GM12878 (cell line): ENCODE data around the gene SP1. TPM values are rescaled to one million over a fixed set of nuclear protein-coding genes. Genes with fewer than 3 reads are reported as not detected.
"Not testable (repeated sequence)": the region's sequence is repeated elsewhere in the genome, so short reads cannot be mapped to it uniquely, and the experiment has no call there.

Experiments
- ATAC-seq: fragments of 200-7000 bp; cut with Tn5 transposase; 3 replicates; pipeline ENCODE4 v1.9.1; 2020; ENCODE audit warnings: mild to moderate bottlenecking, moderate library complexity
- BruUV-seq: library from RNA; stranded (reverse); fragments of 400-500 nt; replicated peaks from 2 replicates; lab custom pipeline; 2021; lab: Mats Ljungman, UMichigan
- CTCF ChIA-PET: fragments of 300-600 bp; sonication (Branson Sonifier 250); formaldehyde crosslinking; extraction: SDS; loops from one replicate; lab custom pipeline; 2021; ENCODE audit warnings: inconsistent platforms; lab: Yijun Ruan, JAX
- POLR2A ChIA-PET: fragments of 350-600 bp; formaldehyde crosslinking; extraction: SDS; loops from one replicate; lab custom pipeline; 2021; ENCODE audit warnings: inconsistent platforms; lab: Charles Lee
- RAD21 ChIA-PET: fragments of 300-600 bp; sonication (Branson Sonifier 250); formaldehyde crosslinking; loops from one replicate; lab custom pipeline; 2023; ENCODE audit warnings: antibody characterized with exemption; ENCODE audit not compliant: unreplicated experiment; lab: Charles Lee
- SMC1A ChIA-PET: fragments of 300-600 bp; sonication (Branson Sonifier 250); formaldehyde crosslinking; loops from one replicate; lab custom pipeline; 2023; ENCODE audit not compliant: unreplicated experiment, uncharacterized antibody; lab: Charles Lee
- DNase-seq: peaks from one replicate; pipeline ENCODE4 v3.0.0-alpha.2; 2011; ENCODE audit warnings: low read depth, low spot score
- FAIRE-seq: peaks from 3 replicates; lab custom pipeline; 2011; peaks lifted over from hg19 to GRCh38; lab: Jason Lieb, UNC
- H2AFZ ChIP-seq: 2 replicates; pipeline ENCODE4 v1.6.0; 2011; ENCODE audit warnings: low read depth, low read length, control low read depth; ENCODE audit not compliant: control insufficient read depth
- H3K27ac ChIP-seq: 2 replicates; pipeline ENCODE4 v1.5.1; 2011; ENCODE audit warnings: control low read depth; ENCODE audit not compliant: control insufficient read depth, insufficient read depth
- H3K27me3 ChIP-seq, 2 experiments: replicated peaks in 1 of 2; 2 replicates each; pipeline versions ENCODE4 v1.6.0 to v1.6.1; 2011; ENCODE audit warnings: low read length in 1 of 2; ENCODE audit not compliant: control insufficient read depth in 2 of 2, insufficient read depth in 2 of 2
- H3K36me3 ChIP-seq, 2 experiments: 2 replicates each; pipeline ENCODE4 v1.5.1; 2011; ENCODE audit warnings: low read length in 1 of 2; ENCODE audit not compliant: control insufficient read depth in 2 of 2, insufficient read depth in 2 of 2
- H3K4me1 ChIP-seq: 2 replicates; pipeline ENCODE4 v1.6.1; 2011; ENCODE audit warnings: mild to moderate bottlenecking, low read length, moderate library complexity, mixed read lengths; ENCODE audit not compliant: control insufficient read depth, insufficient read depth
- H3K4me2 ChIP-seq: 2 replicates; pipeline ENCODE4 v1.6.0; 2011; ENCODE audit warnings: control low read depth; ENCODE audit not compliant: control insufficient read depth, insufficient read depth
- H3K4me3 ChIP-seq: fragments of 200-600 bp; sonication (generic); 2 replicates; pipeline ENCODE4 v1.5.1; 2016
- H3K79me2 ChIP-seq: 2 replicates; pipeline ENCODE4 v1.6.0; 2011; ENCODE audit warnings: low read length; ENCODE audit not compliant: control insufficient read depth, insufficient read depth
- H3K9ac ChIP-seq: 2 replicates; pipeline ENCODE4 v1.8.0; 2011; ENCODE audit warnings: low read length, control low read depth, mixed read lengths; ENCODE audit not compliant: control insufficient read depth, insufficient read depth
- H3K9me3 ChIP-seq: replicated peaks from 3 replicates; pipeline ENCODE4 v1.5.1; 2011; ENCODE audit warnings: mild to moderate bottlenecking, low read length; ENCODE audit not compliant: control insufficient read depth, insufficient read depth
- H4K20me1 ChIP-seq: 2 replicates; pipeline ENCODE4 v1.6.0; 2011; ENCODE audit not compliant: control insufficient read depth, insufficient read depth
- CTCF ChIP-seq, 3 experiments: IDR thresholded peaks in 2 of 3; conservative IDR thresholded peaks in 1 of 3; 2 replicates each; pipeline ENCODE4 v1.5.1; 2011; ENCODE audit warnings: low read depth in 3 of 3, low read length in 3 of 3, mild to moderate bottlenecking in 3 of 3, control low read depth in 2 of 3, moderate library complexity in 2 of 3, inconsistent platforms in 1 of 3, mixed read lengths in 1 of 3; ENCODE audit not compliant: control insufficient read depth in 2 of 3, insufficient read depth in 1 of 3; ENCODE audit errors: extremely low read depth in 1 of 3
- GABPA ChIP-seq: IDR thresholded peaks from 2 replicates; pipeline ENCODE4 v1.6.1; 2014; ENCODE audit warnings: antibody characterized with exemption, low read depth, mild to moderate bottlenecking, inconsistent platforms
- KAT2A ChIP-seq: conservative IDR thresholded peaks from 2 replicates; pipeline ENCODE4 v1.6.1; 2011; ENCODE audit warnings: low read depth, low read length; ENCODE audit not compliant: control insufficient read depth
- NFIC ChIP-seq: IDR thresholded peaks from 2 replicates; pipeline ENCODE4 v1.6.1; 2012; ENCODE audit warnings: low read depth, mild to moderate bottlenecking, inconsistent platforms, low read length, moderate library complexity
- PAX5 ChIP-seq: IDR thresholded peaks from 2 replicates; pipeline ENCODE4 v1.6.1; 2011; ENCODE audit warnings: low read depth, low read length, borderline replicate concordance
- SMAD5 ChIP-seq: IDR thresholded peaks from 2 replicates; pipeline ENCODE4 v1.6.1; 2016; ENCODE audit warnings: antibody characterized with exemption, low read depth
- TARDBP ChIP-seq: IDR thresholded peaks from 2 replicates; pipeline ENCODE4 v1.6.1; 2016; ENCODE audit warnings: borderline replicate concordance
- ZNF207 ChIP-seq: fragments of 450-650 bp; IDR thresholded peaks from 2 replicates; pipeline ENCODE4 v1.6.1; 2014; ENCODE audit warnings: antibody characterized with exemption, mild to moderate bottlenecking, borderline replicate concordance
- WGBS: methylation state at CpG from one replicate; pipeline ENCODE4 v1.1.6; 2016; ENCODE audit warnings: low lambda C conversion rate; ENCODE audit not compliant: insufficient replicate concordance, insufficient coverage; ENCODE audit errors: missing lambda C conversion rate; 5-methylcytosine and 5-hydroxymethylcytosine counted together
- in situ Hi-C: fragments of 300-500 bp; cut with MboI; formaldehyde crosslinking; loops from 9 replicates; pipeline ENCODE4 v1.14.3; 2018; ENCODE audit warnings: mixed read lengths
- intact Hi-C: fragments of 100-400 bp; cut with micrococcal nuclease; formaldehyde crosslinking; loops from one replicate; pipeline ENCODE4 v1.14.2; 2022; ENCODE audit not compliant: unreplicated experiment
- polyA plus RNA-seq, 11 experiments: library from polyadenylated mRNA; depleted of rRNA in 4 of 11; unstranded in 6 of 11; stranded (reverse) in 5 of 11; fragments of >200 nt; fragmentation: Nextera tagmentation in 4 of 11; fragmentation: Illumina TruSeq in 1 of 11; extraction: Ambion mirVana in 4 of 11; extraction: Trizol in 1 of 11; gene quantifications; 1 replicate in 1 of 11; 2 replicates in 10 of 11; pipeline versions ENCODE4 v1.2.1 to v1.2.3, GENCODE V29; 2011 to 2016; ENCODE audit warnings: inconsistent platforms in 2 of 11, missing spikeins in 2 of 11, low read depth in 1 of 11
- total RNA-seq, 4 experiments: library from RNA; depleted of rRNA in 3 of 4; stranded (reverse); fragments of >200 nt in 3 of 4; fragmentation: Illumina TruSeq in 1 of 4; extraction: Trizol in 1 of 4; gene quantifications; 2 replicates each; pipeline versions ENCODE4 v1.2.1 to v1.2.3, GENCODE V29; 2013 to 2021

SP1 gene
- total and polyA plus RNA-seq, 10 of the 15 experiments (the other 5 are each of a cell fraction or from before 2014, with no cell fraction given), result 3.3 to 52.0 (median 25.2) TPM

DNA sequence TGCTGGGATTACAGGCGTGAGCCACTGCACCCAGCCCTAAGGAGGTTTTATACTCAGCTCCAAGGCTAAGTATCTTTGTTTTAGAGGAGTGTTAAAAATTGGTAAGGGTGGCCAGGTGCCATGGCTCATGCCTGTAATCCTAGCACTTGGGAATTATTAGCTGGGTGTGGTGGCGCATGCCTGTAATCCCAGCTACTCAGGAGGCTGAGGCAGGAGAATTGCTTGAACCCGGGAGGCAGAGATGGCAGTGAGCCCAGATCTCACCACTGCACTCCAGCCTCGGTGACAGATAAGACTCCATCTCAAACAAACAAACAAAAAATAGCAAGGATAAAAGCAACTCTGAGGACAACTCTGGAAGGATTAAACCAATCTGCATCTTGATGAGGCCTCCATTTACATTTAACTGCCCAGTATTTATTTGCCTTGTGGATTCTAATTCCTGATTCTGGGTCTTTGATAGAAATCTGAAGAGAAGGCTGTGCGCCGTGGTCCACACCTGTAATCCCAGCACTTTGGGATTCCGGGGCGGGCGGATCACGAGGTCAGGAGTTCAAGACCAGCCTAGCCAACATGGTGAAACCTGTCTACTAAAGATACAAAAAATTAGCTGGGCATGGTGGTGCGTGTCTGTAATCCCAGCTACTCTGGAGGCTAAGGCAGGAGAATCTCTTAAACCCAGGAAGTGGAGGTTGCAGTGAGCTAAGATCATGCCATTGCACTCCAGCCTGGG is 64.8 kb downstream of the SP1 start:
- H3K9ac ChIP-seq, in situ Hi-C loops: not testable (repeated sequence)
- POLR2A ChIA-PET, result interaction anchor here (1.4 kb wide), 1 partner anchor 56 kb away, joined by 5 read pairs; the partner anchor contains the start of gene TARBP2

DNA sequence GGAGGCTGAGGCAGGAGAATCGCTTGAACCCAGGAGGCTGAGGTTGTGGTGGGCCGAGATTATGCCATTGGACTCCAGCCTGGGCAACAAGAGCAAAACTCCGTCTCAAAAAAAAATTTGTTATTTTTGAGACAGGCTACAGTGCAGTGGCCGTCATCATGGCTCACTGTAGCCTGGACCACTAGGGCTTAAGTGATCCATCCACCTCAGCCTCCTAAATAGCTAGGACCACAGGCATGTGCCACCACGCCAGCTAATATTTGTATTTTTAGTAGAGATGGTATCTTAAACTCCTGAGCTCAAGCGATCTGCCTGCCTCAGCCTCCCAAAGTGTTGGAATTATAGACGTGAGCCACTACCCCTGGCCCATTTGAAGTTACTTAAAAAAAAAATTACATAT is 71.0 kb downstream of the SP1 start:
- DNase-seq (no peak), ATAC-seq (no peak), FAIRE-seq (no peak)
- WGBS, result 83% methylated on average over 7 of the region's 7 CpGs
- Histone ChIP-seq H3K9ac (no peak overlapping the region), H3K4me3 (no peak overlapping the region), H3K36me3 (peaks cover 4 to 19% of the 10 kb centered on the region in 2 experiments), H2AFZ (no peak overlapping the region), H3K27me3 (no peaks in the 10 kb centered on the region), H3K9me3 (no peaks in the 10 kb centered on the region), H4K20me1 (peaks cover 6% of the 10 kb centered on the region), H3K4me2 (no peak overlapping the region), H3K4me1 (peaks cover 5% of the 10 kb centered on the region), H3K79me2 (peaks cover 38% of the 10 kb centered on the region), H3K27ac (no peak overlapping the region)
- intact Hi-C loops (loop anchor here (5.0 kb wide), 1 partner anchor 51 kb away; the partner anchor contains the start of gene TARBP2), in situ Hi-C loops (no loop called here)
- ChIA-PET SMC1A (interaction anchor here (1.8 kb wide), 1 partner anchor 19 kb away, joined by 5 read pairs; no protein-coding TSS in a partner anchor), POLR2A (interaction anchor here (1.4 kb wide), 1 partner anchor 72 kb away, joined by 10 read pairs; the partner anchor contains the start of gene SP1), RAD21 (interaction anchor here (1.0 kb wide), 1 partner anchor 50 kb away, joined by 4 read pairs; the partner anchor contains the start of gene TARBP2), CTCF (interaction anchor here (0.6 to 2.2 kb wide), 9 partner anchors 15 to 130 kb away, joined by 3 to 7 read pairs (median 4); partner anchors contain the start of genes MAP3K12 and TARBP2)
- no TSS peak for BruUV-seq
- no peak for TF ChIP-seq TARDBP
- TF ChIP-seq NFIC, result no peak
- TF ChIP-seq CTCF (IDR thresholded peaks at IDR 0.05 in 2 of 3, conservative IDR thresholded peaks at IDR 0.05 in 1 of 3; ENCODE audit: control insufficient read depth in 2 of 3, extremely low read depth in 1 of 3, insufficient read depth in 1 of 3, low read depth in 3 of 3, low read length in 3 of 3), result no peak
- no peak for TF ChIP-seq ZNF207
- TF ChIP-seq GABPA, result no peak
- no peak for TF ChIP-seq KAT2A
- TF ChIP-seq SMAD5, result no peak
- no peak for TF ChIP-seq PAX5

More for the DNA sequence above, 64.8 kb downstream of the SP1 start:
- 94% methylated on average over 11 of the region's 11 CpGs for WGBS
- ChIA-PET SMC1A (interaction anchor here (0.6 to 1.4 kb wide), 2 partner anchors 37 to 1371 kb away, joined by 3 to 4 read pairs; no protein-coding TSS in a partner anchor), CTCF (interaction anchor here (0.6 to 1.3 kb wide), 5 partner anchors 28 to 116 kb away, joined by 3 read pairs; no protein-coding TSS in a partner anchor)
- H3K4me1 ChIP-seq, H4K20me1 ChIP-seq, H2AFZ ChIP-seq, RAD21 ChIA-PET, ATAC-seq, H3K4me3 ChIP-seq, DNase-seq, H3K9me3 ChIP-seq, BruUV-seq, intact Hi-C loops, H3K27me3 ChIP-seq, FAIRE-seq, H3K27ac ChIP-seq: not testable (repeated sequence)
- Histone ChIP-seq H3K79me2 (peaks cover 26% of the 10 kb centered on the region), H3K36me3 (peaks cover 0 to 12% of the 10 kb centered on the region in 2 experiments; a peak in 1 of 4 replicates), H3K4me2 (peak overlapping the region; percentile 48; the same call in 1 of the 2 replicates)
